PFSK-1 (cell line): ENCODE results near the gene NEK2.

Experiments
- FOXP2 ChIP-seq: optimal IDR thresholded peaks from 2 replicates; pipeline ENCODE3; 2011; ENCODE audit warnings: borderline replicate concordance, control low read depth, inconsistent platforms; ENCODE audit not compliant: insufficient read depth; ENCODE audit errors: extremely low read length, extremely low read depth
- POLR2AphosphoS5 ChIP-seq: IDR thresholded peaks from 2 replicates; pipeline ENCODE4 v1.6.1; 2012; ENCODE audit warnings: low read depth, mild to moderate bottlenecking, control low read depth, low read length, moderate library complexity
- SIN3A ChIP-seq: IDR thresholded peaks from 2 replicates; pipeline ENCODE4 v1.6.1; 2012; ENCODE audit warnings: mild to moderate bottlenecking, low read length, moderate library complexity, borderline replicate concordance; ENCODE audit not compliant: insufficient read depth
- TAF1 ChIP-seq: IDR thresholded peaks from 2 replicates; pipeline ENCODE4 v1.6.1; 2012; ENCODE audit warnings: low read length, control low read depth, borderline replicate concordance; ENCODE audit not compliant: insufficient read depth
- TF ChIP-seq, protein P1 (sequence below), 2 experiments: IDR thresholded peaks; 2 replicates each; pipeline versions ENCODE4 v1.6.1 to v1.8.0; 2011 to 2012; ENCODE audit warnings: low read depth in 2 of 2, low read length in 2 of 2, control low read depth in 1 of 2, inconsistent platforms in 1 of 2, mild to moderate bottlenecking in 1 of 2, moderate library complexity in 1 of 2; ENCODE audit not compliant: insufficient read depth in 1 of 2

The NEK2 gene

GRCh38 chr1:211708006-211708405, 32.6 kb upstream of the NEK2 start:
- TF ChIP-seq POLR2AphosphoS5 (no peak), TAF1 (no peak), SIN3A (no peak), FOXP2 (no peak)
- TF ChIP-seq, protein P1, sequence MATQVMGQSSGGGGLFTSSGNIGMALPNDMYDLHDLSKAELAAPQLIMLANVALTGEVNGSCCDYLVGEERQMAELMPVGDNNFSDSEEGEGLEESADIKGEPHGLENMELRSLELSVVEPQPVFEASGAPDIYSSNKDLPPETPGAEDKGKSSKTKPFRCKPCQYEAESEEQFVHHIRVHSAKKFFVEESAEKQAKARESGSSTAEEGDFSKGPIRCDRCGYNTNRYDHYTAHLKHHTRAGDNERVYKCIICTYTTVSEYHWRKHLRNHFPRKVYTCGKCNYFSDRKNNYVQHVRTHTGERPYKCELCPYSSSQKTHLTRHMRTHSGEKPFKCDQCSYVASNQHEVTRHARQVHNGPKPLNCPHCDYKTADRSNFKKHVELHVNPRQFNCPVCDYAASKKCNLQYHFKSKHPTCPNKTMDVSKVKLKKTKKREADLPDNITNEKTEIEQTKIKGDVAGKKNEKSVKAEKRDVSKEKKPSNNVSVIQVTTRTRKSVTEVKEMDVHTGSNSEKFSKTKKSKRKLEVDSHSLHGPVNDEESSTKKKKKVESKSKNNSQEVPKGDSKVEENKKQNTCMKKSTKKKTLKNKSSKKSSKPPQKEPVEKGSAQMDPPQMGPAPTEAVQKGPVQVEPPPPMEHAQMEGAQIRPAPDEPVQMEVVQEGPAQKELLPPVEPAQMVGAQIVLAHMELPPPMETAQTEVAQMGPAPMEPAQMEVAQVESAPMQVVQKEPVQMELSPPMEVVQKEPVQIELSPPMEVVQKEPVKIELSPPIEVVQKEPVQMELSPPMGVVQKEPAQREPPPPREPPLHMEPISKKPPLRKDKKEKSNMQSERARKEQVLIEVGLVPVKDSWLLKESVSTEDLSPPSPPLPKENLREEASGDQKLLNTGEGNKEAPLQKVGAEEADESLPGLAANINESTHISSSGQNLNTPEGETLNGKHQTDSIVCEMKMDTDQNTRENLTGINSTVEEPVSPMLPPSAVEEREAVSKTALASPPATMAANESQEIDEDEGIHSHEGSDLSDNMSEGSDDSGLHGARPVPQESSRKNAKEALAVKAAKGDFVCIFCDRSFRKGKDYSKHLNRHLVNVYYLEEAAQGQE (IDR thresholded peaks at IDR 0.05; ENCODE audit: insufficient read depth in 1 of 2, low read depth in 2 of 2, low read length in 2 of 2): no peak

DNA sequence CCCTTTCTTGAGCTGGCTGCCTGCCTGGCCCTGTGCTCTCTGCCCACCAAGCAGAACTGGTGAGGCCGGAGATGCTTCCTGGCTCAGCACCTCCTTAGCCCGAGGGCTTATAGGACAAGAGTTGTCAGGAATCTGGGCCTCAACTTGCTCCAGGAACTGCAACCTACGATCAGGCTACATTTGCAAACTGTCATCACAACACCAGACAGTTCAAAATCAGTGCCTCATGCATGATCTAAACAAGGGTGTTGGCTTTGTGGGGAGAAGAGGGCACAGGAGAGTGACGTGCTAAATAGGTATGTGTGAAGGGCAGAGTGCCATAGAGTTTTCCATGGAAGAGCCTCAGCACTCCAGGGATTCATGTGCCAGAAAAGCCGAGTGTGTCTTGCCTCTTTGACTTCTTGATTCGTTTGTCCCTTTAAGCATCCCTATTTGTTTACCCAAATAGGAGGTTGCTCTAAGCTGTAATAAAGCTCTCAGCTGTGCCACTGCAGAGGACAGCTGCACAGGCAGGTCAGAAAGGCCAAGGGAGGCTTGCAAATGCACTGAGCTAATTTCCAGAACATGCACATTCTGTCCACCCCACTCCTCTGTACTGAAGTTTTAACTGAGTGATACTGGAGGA, 30.2 kb upstream of the NEK2 start:
- no peak for TF ChIP-seq FOXP2
- TF ChIP-seq POLR2AphosphoS5: no peak

DNA sequence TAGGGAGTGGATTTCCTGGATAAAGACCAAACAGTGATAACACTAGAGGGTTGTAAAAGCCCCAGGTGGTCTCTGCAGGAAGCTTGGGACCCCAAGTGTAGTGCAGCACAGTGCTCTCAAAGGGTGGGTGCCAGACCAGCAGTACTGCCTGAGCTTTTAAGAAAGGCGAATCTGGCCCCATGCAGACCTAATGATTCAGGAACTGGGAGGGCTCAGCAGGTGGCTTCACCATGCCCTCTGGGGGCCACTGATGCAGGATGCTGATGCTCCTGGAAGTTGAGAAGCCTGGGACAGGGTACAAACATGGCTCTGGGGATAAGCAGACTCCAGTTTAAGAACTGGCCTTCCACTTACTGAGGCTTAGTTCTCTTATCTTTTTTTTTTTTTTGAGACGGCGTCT, 29.1 kb upstream of the NEK2 start:
- TF ChIP-seq POLR2AphosphoS5: no peak
- no peak for TF ChIP-seq TAF1
- no peak for TF ChIP-seq SIN3A
- TF ChIP-seq, protein P1 (IDR thresholded peaks at IDR 0.05; ENCODE audit: insufficient read depth in 1 of 2, low read depth in 2 of 2, low read length in 2 of 2): no peak

DNA sequence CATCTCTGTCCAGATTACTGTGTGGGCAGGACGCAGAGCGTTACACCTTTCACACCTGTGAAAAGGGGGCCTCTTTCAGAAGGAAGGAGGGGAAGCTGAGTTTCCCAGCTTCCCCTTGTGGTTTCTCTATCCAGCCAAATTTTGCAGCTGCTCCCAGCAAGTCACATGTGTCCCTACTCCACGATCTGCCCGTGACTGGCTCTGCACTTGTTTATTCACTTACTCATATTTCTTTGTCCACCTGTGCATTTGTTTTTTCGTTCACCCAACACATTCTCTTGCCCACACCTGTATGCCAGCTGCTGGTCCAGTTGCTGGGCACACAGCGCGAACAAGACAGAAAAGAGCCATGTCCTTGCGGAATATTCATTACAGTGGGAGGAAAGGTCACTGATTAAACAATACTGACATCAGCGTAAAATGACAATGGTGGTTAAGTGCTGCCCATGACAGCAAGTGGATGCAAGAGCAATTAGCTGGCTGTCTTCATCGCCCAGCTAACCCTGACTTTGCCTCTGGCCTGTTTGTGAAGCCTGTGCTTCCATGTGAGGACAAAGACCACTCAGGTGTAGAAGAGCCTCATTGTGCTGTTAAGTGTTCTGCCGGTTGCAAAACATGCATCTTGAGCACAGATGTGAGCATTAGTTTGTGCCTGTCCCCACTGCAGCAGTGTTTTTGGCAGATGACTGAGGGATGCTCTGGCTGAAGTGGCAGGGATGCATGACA, 28.6 kb upstream of the NEK2 start:
- TF ChIP-seq, protein P1 (IDR thresholded peaks at IDR 0.05; ENCODE audit: insufficient read depth in 1 of 2, low read depth in 2 of 2, low read length in 2 of 2): no peak
- TF ChIP-seq TAF1: no peak

DNA sequence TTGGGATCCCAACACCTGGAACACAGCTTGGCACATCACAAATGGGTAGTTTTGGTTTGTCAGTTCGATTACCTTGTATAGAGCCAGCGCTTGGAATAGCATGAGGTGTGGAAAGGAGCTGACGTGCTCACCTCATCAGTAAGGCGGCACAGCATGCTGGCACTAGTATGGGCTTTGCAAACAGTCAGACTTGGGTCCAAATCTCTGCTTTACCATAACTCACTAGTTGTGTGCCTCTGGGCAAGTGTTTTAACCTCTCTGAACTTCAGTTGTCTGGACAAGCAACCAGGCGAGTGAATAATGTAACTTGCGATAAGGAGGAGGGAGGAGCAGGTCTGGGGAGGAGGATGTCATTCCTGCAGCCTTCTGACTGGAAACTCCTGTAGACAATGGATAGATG, 26.3 kb upstream of the NEK2 start:
- no peak for TF ChIP-seq POLR2AphosphoS5
- TF ChIP-seq, protein P1 (IDR thresholded peaks at IDR 0.05; ENCODE audit: insufficient read depth in 1 of 2, low read depth in 2 of 2, low read length in 2 of 2): no peak
- TF ChIP-seq FOXP2: no peak
- TF ChIP-seq TAF1: no peak
- TF ChIP-seq SIN3A: no peak
